NCI-H82 treated with DMSO at 0.1 percent for 48 hours (cell line): ENCODE results near the gene PLPPR5.
A peak's percentile ranks its signal among the peaks of the same experiment; 100 is the strongest.
"Not testable (repeated sequence)": the region's sequence is repeated elsewhere in the genome, so short reads cannot be mapped to it uniquely, and the experiment has no call there.

ENCODE experiments used
- DNase-seq: peaks from one replicate; lab custom pipeline; 2025; ENCODE audit not compliant: unreplicated experiment; lab: John Stamatoyannopoulos, UW

The PLPPR5 gene, protein sequence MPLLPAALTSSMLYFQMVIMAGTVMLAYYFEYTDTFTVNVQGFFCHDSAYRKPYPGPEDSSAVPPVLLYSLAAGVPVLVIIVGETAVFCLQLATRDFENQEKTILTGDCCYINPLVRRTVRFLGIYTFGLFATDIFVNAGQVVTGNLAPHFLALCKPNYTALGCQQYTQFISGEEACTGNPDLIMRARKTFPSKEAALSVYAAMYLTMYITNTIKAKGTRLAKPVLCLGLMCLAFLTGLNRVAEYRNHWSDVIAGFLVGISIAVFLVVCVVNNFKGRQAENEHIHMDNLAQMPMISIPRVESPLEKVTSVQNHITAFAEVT

DNA sequence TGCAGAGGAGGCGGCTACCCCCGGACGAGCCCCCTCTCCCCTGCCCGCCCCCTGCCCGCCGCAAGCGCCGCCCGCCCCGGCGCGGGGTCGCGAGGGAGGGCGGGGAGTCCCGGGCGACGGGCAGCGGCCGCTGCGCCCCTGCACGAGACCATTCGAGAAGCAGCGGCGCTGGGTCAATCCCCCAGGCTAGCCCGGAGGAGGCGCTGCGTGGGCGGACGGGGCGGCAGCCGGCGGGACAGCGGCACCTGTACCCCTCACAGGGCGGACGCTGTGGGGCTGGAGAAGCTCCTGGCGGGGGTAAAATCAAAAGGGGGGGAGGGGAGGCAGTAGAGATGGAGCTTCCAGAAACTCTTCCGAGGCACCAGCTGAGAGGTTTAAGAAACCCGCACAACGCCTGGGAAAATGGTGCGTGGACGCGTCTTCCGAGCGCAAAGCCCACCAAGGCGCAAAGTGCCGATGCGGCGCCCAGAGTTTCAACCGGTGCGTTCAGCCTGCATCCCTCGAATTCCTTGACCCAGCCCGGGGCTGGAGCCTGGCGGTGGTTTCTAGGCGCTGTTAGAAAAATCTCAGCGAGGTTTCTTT, at the start of gene PLPPR5:
Gene PLPPR5, minus strand, starts transcription at position 1 of the 582 bp plus-strand sequence. CDS start 190 bp downstream, outside the sequence.
- no peak for DNase-seq

DNA sequence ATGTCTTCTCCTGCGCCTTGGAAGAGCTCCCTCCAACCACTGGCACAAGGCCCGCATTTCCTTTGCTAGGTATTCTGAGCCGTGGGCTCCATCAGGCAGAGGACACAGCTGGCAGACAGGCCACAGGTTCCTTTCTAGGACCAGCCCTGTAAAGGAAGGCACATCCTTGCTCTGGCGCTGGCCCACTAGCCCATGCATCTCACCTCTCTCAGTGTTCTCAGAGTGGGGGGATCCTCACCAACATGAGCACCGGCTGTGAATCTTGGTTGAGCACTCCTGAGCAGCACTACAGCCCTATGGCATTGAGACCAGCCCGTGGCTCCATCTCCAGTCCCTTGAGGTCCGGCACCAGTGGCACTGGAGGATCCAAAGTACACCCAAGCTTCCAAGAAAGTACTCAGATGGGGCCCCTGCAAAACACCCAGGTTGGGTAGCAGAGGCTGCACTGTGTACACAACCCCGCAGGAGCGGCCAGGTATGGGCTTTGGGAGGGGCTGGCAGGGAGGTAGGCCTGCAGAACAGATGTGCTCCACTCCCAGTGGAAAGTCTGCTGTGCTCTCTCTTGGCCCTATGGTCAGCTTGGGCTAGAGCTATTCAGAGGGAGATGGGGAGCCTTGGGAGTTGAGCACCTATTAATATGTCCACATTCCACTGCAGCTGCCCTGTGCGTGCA, 47.1 kb upstream of the PLPPR5 start:
- no peak for DNase-seq

DNA sequence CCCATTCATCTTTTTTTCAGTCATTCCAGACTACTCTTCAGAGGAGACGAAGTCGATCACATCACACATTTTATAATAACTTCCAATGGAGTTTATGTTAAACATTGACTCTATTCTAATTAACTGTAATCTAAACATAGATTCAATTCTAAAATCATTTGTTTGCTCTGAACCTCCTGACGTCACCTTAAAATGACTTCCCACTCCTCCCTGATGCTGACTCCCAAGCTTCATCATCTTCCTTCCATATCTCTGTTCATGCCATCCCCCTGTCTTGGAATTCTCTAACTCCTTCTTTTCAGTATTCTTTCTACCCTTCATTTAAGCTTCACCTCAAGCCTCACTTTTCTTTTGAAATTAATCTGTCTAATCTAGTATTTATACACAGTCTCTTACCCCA, 45.1 kb upstream of the PLPPR5 start:
- no peak for DNase-seq

DNA sequence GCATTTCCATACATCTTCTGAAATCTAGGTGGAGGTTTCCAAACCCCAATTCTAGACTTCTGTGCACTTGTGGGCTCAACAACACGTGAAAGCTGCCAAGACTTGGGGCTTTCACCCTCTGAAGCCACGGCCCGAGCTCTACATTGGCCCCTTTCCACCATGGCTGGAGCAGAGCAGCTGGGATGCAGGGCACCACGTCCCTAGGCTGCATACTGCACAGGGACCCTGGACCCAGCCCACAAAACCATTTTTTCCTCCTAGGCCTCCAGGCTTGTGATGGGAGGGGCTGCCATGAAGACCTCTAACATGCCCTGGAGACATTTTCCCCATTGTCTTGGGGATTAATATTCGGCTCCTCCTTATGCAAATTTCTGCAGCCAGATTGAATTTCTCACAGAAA, 32.1 kb upstream of the PLPPR5 start:
- not testable (repeated sequence) for DNase-seq

DNA sequence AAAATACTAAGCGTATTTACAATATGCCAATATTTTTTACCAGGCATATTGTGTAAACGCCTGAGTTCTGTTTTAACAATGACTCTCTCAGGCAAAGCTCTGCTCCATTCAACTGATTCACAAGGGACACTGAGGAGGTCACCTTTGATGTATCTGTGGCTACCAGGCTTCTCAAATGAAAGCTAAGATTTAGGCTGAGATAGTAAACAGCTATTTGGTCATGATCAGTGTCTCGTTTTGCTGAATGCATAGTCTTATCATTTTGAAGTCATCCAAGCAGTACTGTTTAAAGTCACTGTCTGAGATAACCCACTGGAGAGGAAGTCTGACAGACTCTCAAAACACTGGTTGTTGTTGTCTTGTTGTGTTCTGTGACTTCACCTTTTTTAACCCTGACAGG, 13.7 kb upstream of the PLPPR5 start:
- DNase-seq = no peak

DNA sequence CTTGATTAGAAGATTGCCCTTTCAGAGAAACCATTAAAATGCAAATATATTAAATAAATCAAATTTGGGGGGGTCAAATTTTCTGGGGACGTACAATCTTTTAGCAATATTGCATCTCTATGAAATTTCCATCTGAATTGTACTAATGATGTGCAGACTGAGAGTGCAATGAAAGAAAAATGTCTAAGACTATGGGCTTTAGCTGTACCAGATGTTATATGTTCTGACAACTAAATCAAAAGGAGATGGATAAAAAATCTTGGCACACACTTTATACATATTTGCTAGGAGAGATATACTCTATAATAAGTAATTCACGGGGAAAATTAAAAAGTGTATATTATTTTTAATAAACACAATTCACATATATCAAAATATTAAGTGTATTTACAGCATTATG, 13.0 kb upstream of the PLPPR5 start:
- no peak for DNase-seq

DNA sequence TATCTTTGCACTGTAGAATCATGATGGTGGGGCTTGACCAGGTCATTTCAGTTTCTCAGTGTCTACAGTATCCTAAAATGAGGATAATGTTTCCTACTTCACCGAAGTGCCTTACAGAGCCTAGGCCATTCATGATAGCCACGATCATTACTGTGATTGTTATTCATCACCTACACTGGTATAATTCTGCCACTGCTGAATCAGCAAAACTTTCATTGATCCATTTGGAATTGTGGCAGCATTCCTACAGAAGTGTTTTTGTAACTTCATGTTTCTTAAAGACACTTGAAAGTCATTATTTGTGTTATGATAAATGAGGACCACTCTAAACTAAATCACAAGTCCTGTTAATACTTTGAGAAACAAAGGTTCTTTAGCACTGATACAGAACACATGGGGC, 6.0 kb upstream of the PLPPR5 start:
- DNase-seq = no peak

DNA sequence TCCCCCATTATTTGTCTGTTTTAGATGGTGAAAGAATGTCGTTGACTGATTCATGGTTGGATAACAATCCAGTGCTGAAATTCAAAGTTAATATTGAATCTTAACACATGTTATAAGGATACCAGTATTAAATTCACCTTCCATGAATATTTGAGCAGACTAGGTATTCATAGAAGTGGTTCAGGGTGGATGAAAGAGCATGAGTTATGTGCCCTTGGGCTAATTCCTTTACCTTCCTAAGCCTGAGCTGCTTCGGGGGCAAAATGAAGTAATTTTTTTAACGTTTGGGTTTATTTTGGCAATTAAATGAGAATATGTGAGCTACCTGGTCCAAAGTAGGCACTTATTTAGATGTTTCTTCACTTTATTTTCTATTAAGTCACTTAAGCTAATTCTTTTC, 2.7 kb upstream of the PLPPR5 start:
- no peak for DNase-seq

DNA sequence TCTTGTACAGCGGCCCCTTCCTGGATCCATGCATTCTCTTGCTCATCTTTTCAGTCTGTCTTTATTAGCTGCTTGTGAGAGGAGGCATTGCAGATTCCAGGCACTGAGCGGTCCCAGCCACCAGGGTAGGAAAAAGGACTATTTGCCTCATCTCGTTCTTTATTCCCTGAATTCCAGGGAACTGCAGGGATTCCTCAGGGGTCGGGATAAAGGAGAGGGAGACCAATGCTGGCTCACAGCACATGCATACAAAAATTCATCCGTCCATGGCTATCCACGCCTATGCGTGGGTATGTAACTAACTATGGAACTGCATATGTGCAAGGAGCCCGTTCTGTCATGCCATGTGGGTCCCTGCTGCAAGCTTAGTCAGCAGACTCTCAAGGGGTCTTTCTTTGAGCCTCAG, 879 bp upstream of the PLPPR5 start:
- DNase-seq = no peak

DNA sequence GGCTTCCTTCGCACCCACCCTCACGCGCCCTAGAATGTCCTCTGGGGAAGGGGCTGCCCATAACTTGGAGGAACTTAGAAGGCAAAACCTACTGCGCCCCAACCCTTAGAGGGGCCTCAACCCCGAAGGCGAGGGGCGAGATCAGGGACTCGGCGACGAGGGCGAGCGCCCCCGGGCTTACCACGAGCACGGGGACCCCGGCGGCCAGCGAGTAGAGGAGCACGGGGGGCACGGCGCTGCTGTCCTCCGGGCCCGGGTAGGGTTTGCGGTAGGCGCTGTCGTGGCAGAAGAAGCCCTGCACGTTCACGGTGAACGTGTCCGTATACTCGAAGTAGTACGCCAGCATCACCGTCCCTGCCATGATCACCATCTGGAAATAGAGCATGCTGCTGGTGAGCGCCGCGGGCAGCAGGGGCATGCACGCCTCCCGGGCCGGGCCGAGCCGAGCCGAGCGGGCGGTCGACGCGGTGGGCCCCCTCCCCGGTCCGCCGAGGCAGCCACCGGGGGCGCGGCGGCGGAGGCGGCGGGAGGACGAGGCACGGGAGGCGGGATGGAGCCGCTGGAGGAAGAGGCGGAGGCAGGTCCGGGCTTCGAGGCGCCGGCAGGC, 304 bp downstream of the PLPPR5 start:
- no peak for DNase-seq

DNA sequence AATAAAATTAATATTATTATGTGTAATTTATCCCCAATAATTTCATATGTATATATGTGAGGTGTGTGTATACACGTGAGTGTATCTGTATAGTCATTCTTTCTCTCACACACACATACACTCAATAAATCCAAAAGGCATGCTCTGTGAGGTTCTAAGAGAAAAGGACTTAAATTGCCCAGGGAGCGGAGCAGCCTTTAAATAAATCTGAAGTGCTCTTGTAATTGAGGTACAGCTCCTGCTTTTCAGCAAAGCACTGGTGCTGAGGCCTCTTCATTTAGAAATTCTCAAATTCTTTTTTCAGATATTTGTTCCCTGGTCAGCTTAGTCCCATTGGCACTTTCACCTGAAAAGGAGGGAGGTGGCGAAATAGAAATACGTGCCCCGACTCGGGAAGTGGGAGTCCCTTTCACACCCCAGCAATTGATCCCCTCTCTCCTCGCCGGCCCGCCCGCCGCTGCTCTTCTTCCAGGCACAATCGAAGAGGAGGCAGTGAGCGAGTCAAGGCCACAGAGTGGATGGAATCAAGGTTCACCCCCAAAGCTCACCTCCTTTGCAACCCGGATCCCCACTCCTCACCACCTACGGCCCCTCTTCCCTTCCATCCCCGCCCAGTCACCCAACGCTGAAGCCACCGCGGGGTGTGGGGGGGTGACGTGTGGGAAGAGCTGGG, 944 bp downstream of the PLPPR5 start:
- DNase-seq = peak; percentile 29

DNA sequence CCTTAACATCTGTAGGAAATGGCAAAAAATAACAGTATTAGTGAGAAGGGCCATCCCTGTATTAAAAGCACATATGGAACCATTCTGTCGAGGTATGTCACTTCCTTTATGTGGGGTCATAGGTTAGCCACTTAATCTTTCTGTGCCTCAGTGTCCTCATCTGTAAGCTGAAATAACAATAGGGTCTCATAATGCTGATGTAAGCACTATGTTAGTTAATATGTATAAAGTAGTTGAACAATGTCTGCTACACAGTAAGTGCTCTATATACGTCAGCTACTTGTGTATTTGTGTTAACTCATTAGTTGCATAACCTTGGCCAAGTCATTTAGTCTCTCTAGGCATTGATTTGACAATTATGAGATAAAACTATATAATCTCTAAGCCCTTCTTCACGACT, 11.8 kb downstream of the PLPPR5 start:
- no peak for DNase-seq

DNA sequence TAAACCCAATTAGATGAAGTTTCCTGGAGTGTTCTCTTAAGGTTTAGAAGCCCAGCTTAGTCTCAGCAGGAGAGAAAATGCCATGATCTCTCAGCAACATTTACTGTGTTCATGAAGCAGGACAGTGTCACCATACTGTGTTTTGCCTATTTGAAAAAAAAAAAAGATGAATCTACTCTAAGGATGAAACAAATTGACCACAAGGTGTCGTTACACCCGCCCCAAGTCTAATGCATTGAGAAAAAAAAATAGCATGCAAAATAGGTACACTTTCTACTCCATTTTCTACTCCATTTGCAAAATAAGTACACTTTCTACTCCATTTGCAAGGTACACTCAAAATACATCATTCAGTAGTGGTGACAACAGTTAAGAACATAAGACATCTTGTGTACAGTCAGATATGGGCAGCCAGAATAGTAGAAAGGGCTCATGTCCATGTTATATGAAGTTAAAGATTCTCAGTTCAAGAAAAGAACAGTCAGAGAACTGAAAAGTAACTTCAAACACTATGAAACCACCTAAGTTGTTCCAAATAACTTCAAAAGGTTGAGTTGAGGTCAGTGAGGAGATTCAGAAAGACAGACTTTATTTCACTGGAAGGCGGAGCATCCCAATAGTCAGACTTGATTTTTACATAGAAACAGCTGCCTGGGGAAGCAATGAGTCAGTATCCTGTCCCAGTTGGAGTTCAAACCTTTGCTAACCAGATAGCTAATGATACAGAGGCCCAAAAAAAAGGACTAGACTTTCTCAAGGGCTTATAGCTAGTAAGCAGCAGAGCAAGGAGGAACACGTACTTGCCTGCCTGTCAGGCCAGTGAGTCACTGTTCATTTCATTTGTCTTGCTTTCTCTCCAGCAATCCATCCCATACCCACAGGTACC, 13.3 kb downstream of the PLPPR5 start:
- DNase-seq = no peak

DNA sequence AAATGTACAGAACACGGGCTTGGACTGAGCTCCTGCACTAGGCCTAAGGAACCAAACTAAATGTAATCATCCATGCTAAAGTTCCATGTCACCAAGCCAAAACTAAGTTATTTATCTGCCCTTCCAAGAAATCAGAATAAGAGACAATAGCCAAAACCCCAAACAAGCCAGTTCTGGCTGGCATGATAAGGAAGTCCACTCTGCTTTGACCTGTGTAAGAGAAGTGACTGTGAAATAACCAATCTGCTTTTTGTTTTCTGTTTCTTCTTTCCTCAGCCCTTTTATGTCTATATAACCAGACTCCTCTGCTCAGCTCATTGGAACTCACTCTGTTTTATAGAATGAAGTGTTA, 15.1 kb downstream of the PLPPR5 start:
- DNase-seq = no peak

DNA sequence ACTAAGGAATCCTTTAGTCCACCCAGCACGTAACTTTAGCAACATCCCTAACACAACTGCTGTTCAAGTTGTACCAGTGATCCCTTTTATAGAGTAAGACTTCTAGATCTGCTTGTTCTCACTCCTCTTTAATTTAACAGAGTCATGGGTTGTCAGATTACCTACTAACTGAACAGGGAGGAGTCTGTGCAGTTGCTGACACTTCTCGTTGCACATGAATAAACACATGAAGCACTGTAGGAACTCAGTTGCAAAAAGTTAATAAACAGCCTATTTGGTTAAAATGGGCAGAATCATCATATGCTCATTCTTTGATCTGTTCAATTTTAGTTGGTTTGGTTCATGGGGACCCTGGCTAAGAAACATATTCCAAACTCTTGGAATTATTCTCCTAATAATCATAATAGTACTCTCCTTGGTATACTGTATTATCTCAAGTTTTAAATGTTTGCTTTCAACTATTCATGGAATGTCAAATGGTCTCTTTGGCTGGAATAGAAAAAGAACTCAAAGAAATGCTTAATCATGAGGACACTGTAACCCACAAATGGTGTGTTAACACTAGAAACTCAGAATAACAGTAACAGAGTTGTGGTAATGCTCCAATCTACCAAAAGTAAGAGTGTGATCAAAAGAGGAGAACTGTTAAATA, 15.6 kb downstream of the PLPPR5 start:
- no peak for DNase-seq

DNA sequence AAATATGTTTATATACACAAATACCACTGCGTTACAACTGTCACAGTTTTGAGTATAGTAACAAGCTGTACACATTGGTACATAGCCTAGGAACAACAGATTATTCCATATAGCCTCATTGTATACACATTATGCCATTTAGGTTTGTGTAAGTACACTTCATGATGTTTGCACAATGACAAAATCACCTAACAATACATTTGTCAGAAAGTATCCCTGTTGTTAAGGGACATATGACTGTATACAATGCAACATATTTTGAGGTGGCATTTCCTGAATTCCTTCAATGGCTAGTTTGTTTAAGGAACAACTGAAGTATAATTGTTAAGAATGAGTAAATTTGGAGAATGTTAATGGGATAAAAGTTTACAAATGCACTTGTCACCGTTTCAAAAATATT, 19.0 kb downstream of the PLPPR5 start:
- DNase-seq = no peak

DNA sequence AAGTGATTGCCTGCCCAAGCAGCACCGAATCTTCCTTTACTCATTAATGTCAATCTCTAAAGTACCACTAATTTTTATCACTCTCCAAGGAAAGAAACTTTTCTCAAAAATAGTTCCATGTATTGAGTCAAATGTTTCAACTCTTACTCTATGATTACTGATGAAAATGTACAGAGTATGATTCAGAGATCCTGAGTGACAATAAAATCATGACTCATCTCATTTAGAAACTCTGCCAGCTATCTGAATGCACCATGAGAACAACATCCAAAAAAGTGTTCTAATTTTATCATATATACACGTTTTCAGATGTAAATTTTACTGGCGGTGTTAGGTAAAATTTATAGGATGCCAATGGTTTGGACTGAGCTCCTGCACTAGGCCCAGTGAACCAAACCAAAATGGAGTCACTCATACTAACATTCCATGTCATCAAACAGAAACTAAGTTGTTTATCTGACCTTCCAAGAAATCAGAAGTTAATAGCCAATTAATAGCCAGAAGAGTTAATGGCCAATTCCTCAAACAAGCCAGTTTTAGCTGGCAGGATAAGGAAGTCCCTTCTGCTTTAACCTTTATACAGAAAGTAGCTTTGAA, 22.6 kb downstream of the PLPPR5 start:
- no peak for DNase-seq

DNA sequence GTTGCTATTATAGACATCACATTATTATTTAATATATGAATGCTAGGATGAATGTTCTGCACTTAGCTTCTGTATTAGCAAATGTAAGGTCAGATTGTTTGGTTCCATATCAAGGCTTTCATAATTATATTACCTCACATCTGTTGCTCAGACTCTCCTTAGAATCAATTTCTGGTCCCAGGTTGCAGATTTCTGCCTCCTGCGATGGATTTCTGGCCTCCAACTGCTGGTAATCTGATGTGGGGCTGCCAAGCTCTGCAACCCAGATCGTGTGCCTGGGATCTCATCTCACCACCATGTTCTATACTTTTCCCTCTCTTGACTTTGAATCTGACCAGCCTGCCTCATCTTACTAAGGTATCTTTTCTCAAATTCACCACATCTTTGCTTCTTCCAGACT, 25.2 kb downstream of the PLPPR5 start:
- no peak for DNase-seq

DNA sequence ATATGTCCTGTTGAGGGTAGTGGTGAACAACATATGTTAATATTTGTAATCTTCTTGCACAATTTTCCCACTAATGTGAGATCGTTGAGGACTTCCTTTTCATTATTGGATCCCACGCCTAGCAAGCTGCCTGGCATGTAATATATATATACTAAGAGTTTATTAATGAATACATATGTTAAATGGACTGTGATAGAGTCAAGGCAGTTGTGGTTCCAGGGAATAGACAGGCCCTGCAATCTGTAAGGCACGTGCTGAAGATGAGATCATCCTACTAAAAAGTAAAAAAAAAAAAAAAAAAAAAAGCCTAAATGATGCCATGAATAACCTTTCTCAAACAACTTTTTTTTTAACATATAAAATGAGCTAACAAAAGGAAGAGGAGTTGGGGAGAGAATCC, 28.9 kb downstream of the PLPPR5 start:
- no peak for DNase-seq

DNA sequence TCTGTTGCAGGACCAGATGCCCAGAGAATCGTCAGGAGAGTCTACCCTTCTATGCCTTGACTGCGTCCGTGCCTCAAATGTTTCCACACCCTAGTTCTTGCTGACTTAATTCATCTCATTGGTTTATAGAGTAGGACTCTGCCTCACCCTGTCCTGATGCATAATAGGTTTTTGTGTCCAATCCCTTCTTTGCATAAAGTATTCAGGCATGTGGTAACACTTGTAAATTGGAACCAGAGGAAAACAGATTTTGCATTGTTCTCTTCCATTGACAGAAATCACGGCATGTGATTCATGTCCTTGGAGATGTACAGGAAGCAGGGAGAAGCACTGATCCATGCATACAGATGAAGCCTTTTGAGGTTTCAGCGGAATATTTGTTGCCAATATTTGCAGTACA, 29.5 kb downstream of the PLPPR5 start:
- DNase-seq = no peak
